Mesendoderm (in vitro differentiated cells): Measurements from ENCODE around the gene FUT2.

Experiments used
- DNase-seq: peaks from one replicate; pipeline ENCODE4 v3.0.0; 2013
- H2AK5ac ChIP-seq: 2 replicates; pipeline ENCODE4 v1.6.1; 2013; ENCODE audit warnings: low read length, inconsistent platforms
- H2BK120ac ChIP-seq: 2 replicates; pipeline ENCODE4 v1.6.1; 2013; ENCODE audit warnings: low read depth, mild to moderate bottlenecking, low read length, moderate library complexity, mixed read lengths
- H2BK15ac ChIP-seq: replicated peaks from 2 replicates; pipeline ENCODE4 v1.6.1; 2013; ENCODE audit warnings: low read depth, mild to moderate bottlenecking, moderate library complexity
- H2BK5ac ChIP-seq: 2 replicates; pipeline ENCODE4 v1.6.1; 2013; ENCODE audit warnings: low read length, inconsistent platforms
- H3K18ac ChIP-seq: 2 replicates; pipeline ENCODE4 v1.6.1; 2013; ENCODE audit warnings: mild to moderate bottlenecking, low read length, mixed read lengths
- H3K23ac ChIP-seq: one replicate; pipeline ENCODE4 v1.6.1; 2013; ENCODE audit warnings: low read length
- H3K27ac ChIP-seq: 2 replicates; pipeline ENCODE4 v1.5.1; 2013; ENCODE audit warnings: low read depth, mild to moderate bottlenecking, inconsistent platforms, low read length, moderate library complexity
- H3K27me3 ChIP-seq: 2 replicates; pipeline ENCODE4 v1.6.1; 2013; ENCODE audit warnings: low read length, control low read depth, mild to moderate bottlenecking, inconsistent platforms; ENCODE audit not compliant: insufficient read depth, poor library complexity
- H3K36me3 ChIP-seq: 2 replicates; pipeline ENCODE4 v1.6.1; 2013; ENCODE audit warnings: low read length, inconsistent platforms; ENCODE audit not compliant: control insufficient read depth, insufficient read depth
- H3K4ac ChIP-seq: one replicate; pipeline ENCODE4 v1.6.1; 2013; ENCODE audit warnings: low read depth, mild to moderate bottlenecking, low read length, moderate library complexity
- H3K4me1 ChIP-seq: 2 replicates; pipeline ENCODE4 v1.6.1; 2013; ENCODE audit warnings: low read depth, low read length, inconsistent platforms; ENCODE audit not compliant: control insufficient read depth
- H3K4me2 ChIP-seq: 2 replicates; pipeline ENCODE4 v1.6.1; 2013; ENCODE audit warnings: low read length
- H3K4me3 ChIP-seq: 2 replicates; pipeline ENCODE4 v1.5.1; 2013; ENCODE audit warnings: mild to moderate bottlenecking, low read length
- H3K56ac ChIP-seq: one replicate; pipeline ENCODE4 v1.6.1; 2013; ENCODE audit warnings: low read length
- H3K79me1 ChIP-seq: 2 replicates; pipeline ENCODE4 v1.6.1; 2013; ENCODE audit warnings: low read length, inconsistent platforms
- H3K79me2 ChIP-seq: 2 replicates; pipeline ENCODE4 v1.6.1; 2013; ENCODE audit warnings: mild to moderate bottlenecking, low read length; ENCODE audit not compliant: control insufficient read depth, insufficient read depth
- H3K9ac ChIP-seq: 2 replicates; pipeline ENCODE4 v1.6.1; 2013; ENCODE audit warnings: low read length, inconsistent platforms
- H4K5ac ChIP-seq: one replicate; pipeline ENCODE4 v1.6.1; 2013; ENCODE audit warnings: low read length
- H4K8ac ChIP-seq: one replicate; pipeline ENCODE4 v1.6.1; 2013; ENCODE audit warnings: low read depth, mild to moderate bottlenecking, control low read depth, low read length, moderate library complexity
- WGBS: extraction: QIAGEN DNeasy Blood & Tissue Kit; methylation state at CpG from one replicate; pipeline ENCODE4 v1.1.7; 2013; ENCODE audit warnings: low lambda C conversion rate, missing lambda C conversion rate; ENCODE audit not compliant: insufficient coverage; ENCODE audit errors: extremely low coverage; 5-methylcytosine and 5-hydroxymethylcytosine counted together

FUT2 gene

GRCh38 chr19:48739404-48740163 is 43.8 kb downstream of the FUT2 start:
- H2BK5ac ChIP-seq: no peak overlapping the region
- H2BK120ac ChIP-seq: no peak overlapping the region
- H3K4me2 ChIP-seq: peak overlapping the region; percentile 95
- WGBS: no CpG with 5 or more reads among the region's 51 CpGs
- peak overlapping the region; percentile 83 for H3K56ac ChIP-seq
- peak overlapping the region; percentile 25 for H3K4me3 ChIP-seq
- peak overlapping the region; percentile 25 for H3K18ac ChIP-seq
- H3K79me1 ChIP-seq: no peaks in the 10 kb centered on the region
- no peak overlapping the region for H4K8ac ChIP-seq
- no peaks in the 10 kb centered on the region for H3K79me2 ChIP-seq
- no peak overlapping the region for H2AK5ac ChIP-seq
- peak overlapping the region; percentile 59 for H3K9ac ChIP-seq
- H3K27me3 ChIP-seq: peaks cover 4% of the 10 kb centered on the region
- H2BK15ac ChIP-seq: no peak overlapping the region
- peaks cover 5% of the 10 kb centered on the region for H3K4me1 ChIP-seq
- H3K27ac ChIP-seq: no peak overlapping the region
- no peak overlapping the region for H3K23ac ChIP-seq
- no peak overlapping the region for H4K5ac ChIP-seq
- no peak overlapping the region for H3K4ac ChIP-seq
- H3K36me3 ChIP-seq: no peaks in the 10 kb centered on the region
- DNase-seq: no peak

DNA sequence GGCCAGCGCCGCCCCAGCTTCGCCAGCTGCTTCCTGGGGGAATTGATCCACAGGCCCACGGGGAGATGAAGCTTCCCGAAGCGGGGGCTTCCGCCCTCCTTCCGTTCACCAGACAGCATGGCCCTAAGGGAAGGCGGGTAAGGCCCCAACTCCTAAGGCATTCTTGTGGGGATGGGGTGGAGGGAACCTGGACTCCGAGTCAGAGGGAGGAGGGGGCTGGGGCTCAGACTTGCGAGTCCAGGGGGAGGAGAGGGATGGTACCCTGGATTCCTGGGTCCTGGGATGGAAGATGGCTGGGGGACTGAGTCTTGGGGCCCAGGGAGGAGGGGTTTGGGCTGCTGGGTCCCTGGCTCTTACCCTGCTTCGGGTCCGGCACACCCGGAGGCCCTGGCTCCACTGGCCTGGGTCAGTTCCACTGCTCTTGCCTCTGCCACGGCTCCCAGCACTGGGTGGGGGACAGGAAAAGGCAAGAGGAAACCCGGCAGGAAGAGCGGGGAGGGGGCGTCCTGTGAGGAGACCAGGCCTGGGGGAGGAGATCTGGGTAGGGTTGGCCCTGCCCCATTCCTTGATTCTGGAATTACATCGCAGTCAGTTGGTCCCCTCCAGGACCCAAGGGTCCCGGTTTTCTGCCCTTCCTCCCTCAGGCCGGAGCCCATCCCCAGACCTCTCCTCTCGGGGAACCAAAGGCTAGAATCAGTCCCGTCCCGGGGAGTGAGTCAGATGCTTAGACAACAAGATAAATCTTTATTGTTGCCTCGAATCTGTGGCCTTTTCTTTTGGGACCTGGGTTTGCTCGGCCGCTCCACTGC is 44.6 kb downstream of the FUT2 start, which contains the start of gene RASIP1:
Gene RASIP1, minus strand, starts transcription at position 447 of the 809 bp plus-strand sequence. Its CDS starts 328 bp downstream, at position 119.
- no peak within 1 kb of the TSS for H3K27ac ChIP-seq
- no peak within 1 kb of the TSS for H2AK5ac ChIP-seq
- H3K27me3 ChIP-seq: peaks cover 4% of the 10 kb centered on the region
- H2BK15ac ChIP-seq: no peak within 1 kb of the TSS
- no peak within 1 kb of the TSS for H3K4ac ChIP-seq
- no peaks in the 10 kb centered on the region for H3K36me3 ChIP-seq
- no peaks in the 10 kb centered on the region for H3K79me1 ChIP-seq
- H3K56ac ChIP-seq: peak within 1 kb of the TSS; percentile 83
- no peak within 1 kb of the TSS for H3K18ac ChIP-seq
- H4K5ac ChIP-seq: no peak within 1 kb of the TSS
- no peak within 1 kb of the TSS for H3K23ac ChIP-seq
- no peak within 1 kb of the TSS for H4K8ac ChIP-seq
- peaks cover 5% of the 10 kb centered on the region for H3K4me1 ChIP-seq
- no peak within 1 kb of the TSS for H2BK120ac ChIP-seq
- no peaks in the 10 kb centered on the region for H3K79me2 ChIP-seq
- peak within 1 kb of the TSS; percentile 95 for H3K4me2 ChIP-seq
- H2BK5ac ChIP-seq: no peak within 1 kb of the TSS
- peak within 1 kb of the TSS; percentile 59 for H3K9ac ChIP-seq
- DNase-seq: no peak
- WGBS: no CpG with 5 or more reads among the region's 27 CpGs
- H3K4me3 ChIP-seq: no peak within 1 kb of the TSS

DNA sequence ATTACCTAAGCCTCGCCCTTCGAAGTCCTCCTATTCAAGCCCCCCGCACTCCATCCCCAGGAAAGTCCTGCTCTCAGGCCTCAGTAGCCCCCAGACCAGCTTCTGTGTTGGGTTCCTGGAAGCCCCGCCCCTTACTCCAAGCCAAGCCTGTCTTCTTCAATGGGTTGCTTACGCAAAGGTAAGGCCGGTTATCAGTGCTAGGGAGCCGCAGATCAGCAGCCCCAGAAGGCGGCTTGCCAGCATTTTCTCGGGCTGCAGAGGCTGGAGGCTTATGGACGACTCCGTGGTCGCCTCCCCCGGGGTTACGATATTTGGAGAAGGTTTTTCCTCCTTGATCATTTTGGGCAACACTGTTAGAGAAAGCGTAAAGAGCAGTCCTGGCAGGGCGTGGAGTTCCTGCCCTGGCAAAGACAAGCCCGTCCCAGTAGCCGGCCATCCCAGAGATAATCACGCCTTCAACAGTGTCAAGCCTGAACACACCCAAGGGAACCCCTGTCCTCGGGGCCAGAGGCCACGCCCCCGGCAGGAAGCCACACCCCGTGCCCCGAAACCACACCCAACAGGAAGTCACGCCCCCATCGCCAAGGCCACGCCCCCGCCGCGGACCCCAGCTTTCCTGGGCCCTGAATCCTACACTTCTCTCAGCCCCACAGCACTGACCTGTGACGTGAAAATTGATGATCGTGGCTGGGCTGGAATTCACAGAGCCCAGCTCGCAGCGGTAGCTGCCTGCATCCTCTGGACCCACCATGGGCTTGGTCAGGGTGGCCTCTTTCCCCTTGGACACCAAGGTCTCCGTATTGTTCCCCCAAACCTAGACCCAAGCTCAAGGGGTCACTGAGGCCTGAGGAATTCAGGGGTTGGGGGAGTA is 45.6 kb downstream of the FUT2 start:
- Histone ChIP-seq H3K79me1 (no peaks in the 10 kb centered on the region), H3K79me2 (no peaks in the 10 kb centered on the region), H3K4me3 (no peak overlapping the region), H3K27ac (no peak overlapping the region), H3K9ac (peak overlapping the region; percentile 38), H3K4me2 (peak overlapping the region; percentile 36), H3K18ac (no peak overlapping the region), H3K4me1 (peaks cover 5% of the 10 kb centered on the region), H3K4ac (no peak overlapping the region), H2BK120ac (no peak overlapping the region), H2AK5ac (no peak overlapping the region), H2BK5ac (no peak overlapping the region), H3K56ac (peak overlapping the region; percentile 71), H3K36me3 (no peaks in the 10 kb centered on the region), H3K27me3 (peaks cover 4% of the 10 kb centered on the region), H4K8ac (no peak overlapping the region), H3K23ac (no peak overlapping the region), H2BK15ac (no peak overlapping the region), H4K5ac (peak overlapping the region; percentile 26)
- WGBS: no CpG with 5 or more reads among the region's 35 CpGs
- DNase-seq: peak; percentile 52

- no peak overlapping the region for H3K56ac ChIP-seq
- H3K79me2 ChIP-seq: no peaks in the 10 kb centered on the region
- H3K23ac ChIP-seq: no peak overlapping the region
- H3K4me2 ChIP-seq: no peak overlapping the region
- no peak overlapping the region for H2BK120ac ChIP-seq
- H2BK5ac ChIP-seq: no peak overlapping the region
- H4K8ac ChIP-seq: no peak overlapping the region
- no peaks in the 10 kb centered on the region for H3K36me3 ChIP-seq
- peaks cover 4% of the 10 kb centered on the region for H3K27me3 ChIP-seq
- H3K9ac ChIP-seq: no peak overlapping the region
- no peak overlapping the region for H3K18ac ChIP-seq
- H3K4me3 ChIP-seq: no peak overlapping the region
- no peak overlapping the region for H2BK15ac ChIP-seq
- no peak for DNase-seq
- no peaks in the 10 kb centered on the region for H3K79me1 ChIP-seq
- no peak overlapping the region for H4K5ac ChIP-seq
- H3K4me1 ChIP-seq: peaks cover 5% of the 10 kb centered on the region
- H3K4ac ChIP-seq: no peak overlapping the region
- H2AK5ac ChIP-seq: no peak overlapping the region
- H3K27ac ChIP-seq: no peak overlapping the region
- no CpG with 5 or more reads among the region's 11 CpGs for WGBS
These were observed 46.3 kb downstream of the FUT2 start for GRCh38 chr19:48742096-48742495.

DNA sequence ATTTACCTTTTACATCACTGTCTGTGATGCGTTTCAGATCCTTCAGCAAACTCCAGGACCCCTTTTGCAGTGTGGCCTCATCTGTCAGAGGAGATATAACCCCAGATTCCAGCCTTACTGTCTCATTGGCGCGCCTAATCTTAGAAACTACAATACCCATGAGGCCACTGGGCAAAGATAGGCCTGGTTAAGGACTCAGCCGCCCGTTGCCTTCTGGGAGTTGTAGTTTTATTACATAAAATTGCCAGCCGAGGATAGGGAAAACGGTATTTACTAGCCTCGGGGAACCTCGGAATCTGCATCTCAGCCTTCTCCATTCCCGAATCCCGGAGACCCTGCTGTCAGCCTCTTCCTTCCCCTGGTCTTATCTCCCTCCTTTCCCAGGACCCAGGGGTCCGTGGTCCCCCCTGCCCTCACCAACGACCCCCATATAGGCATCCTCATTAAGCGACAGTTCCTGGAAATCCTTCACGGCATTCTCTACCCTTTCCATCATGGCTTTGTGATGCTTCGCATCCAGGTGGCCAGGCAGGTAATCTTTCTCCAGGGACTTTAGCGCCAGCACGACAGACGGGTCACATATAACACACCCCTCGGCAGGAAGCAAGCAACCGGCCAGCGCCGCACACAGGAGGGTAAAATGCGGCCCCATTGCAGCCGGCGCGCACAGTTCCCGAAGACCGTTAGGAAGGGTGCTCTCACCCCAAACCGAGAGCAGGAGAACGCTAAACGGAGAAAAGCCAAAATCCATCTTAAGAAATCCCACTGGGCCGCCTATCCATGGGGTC is 49.6 kb downstream of the FUT2 start:
- Histone ChIP-seq H4K8ac (no peak overlapping the region), H2BK120ac (no peak overlapping the region), H3K36me3 (peaks cover 2% of the 10 kb centered on the region), H2AK5ac (no peak overlapping the region), H3K27ac (no peak overlapping the region), H2BK15ac (no peak overlapping the region), H2BK5ac (no peak overlapping the region), H3K27me3 (no peaks in the 10 kb centered on the region), H3K56ac (peak overlapping the region; percentile 10), H3K79me2 (peaks cover 2% of the 10 kb centered on the region), H4K5ac (no peak overlapping the region), H3K4me2 (no peak overlapping the region), H3K23ac (peak overlapping the region; percentile 15), H3K79me1 (no peaks in the 10 kb centered on the region), H3K4me3 (no peak overlapping the region), H3K4me1 (peaks cover 3% of the 10 kb centered on the region), H3K4ac (no peak overlapping the region), H3K18ac (no peak overlapping the region), H3K9ac (no peak overlapping the region)
- DNase-seq: peak; percentile 82
- no CpG with 5 or more reads among the region's 33 CpGs for WGBS
